Cardiac muscle cell (in vitro differentiated cells and primary cell): ENCODE data around the gene IGFL3. TPM values are rescaled to one million over a fixed set of nuclear protein-coding genes. Genes with fewer than 3 reads are reported as not detected.

ENCODE experiments used
- DNase-seq, 2 donors: peaks; one replicate each; pipeline versions ENCODE4 v3.0.0 to v3.0.0-alpha.2; 2010 to 2017; ENCODE audit warnings: low read depth in 1 of 2, low spot score in 1 of 2
- H3K27ac ChIP-seq: fragments of 200-600 bp; sonication (generic); 2 replicates; pipeline ENCODE4 v1.5.1; 2016
- H3K27me3 ChIP-seq: fragments of 200-600 bp; sonication (generic); 2 replicates; pipeline ENCODE4 v1.6.0; 2016; ENCODE audit warnings: control low read depth
- H3K36me3 ChIP-seq: fragments of 200-600 bp; sonication (generic); 2 replicates; pipeline ENCODE4 v1.5.1; 2016; ENCODE audit warnings: control low read depth
- H3K4me1 ChIP-seq: fragments of 200-600 bp; sonication (generic); 2 replicates; pipeline ENCODE4 v1.8.1; 2017; ENCODE audit warnings: low read depth, mild to moderate bottlenecking, mixed run types
- H3K4me3 ChIP-seq: fragments of 200-600 bp; sonication (generic); 2 replicates; pipeline ENCODE4 v1.5.1; 2016; ENCODE audit warnings: mild to moderate bottlenecking
- H3K9me3 ChIP-seq: fragments of 200-600 bp; sonication (generic); 2 replicates; pipeline ENCODE4 v1.5.1; 2017; ENCODE audit warnings: low read depth, mild to moderate bottlenecking, control low read depth
- polyA plus RNA-seq: library from polyadenylated mRNA; unstranded; fragments of >200 nt; fragmentation: Nextera tagmentation; extraction: Ambion mirVana; gene quantifications from 2 replicates; pipeline ENCODE4 v1.2.1, GENCODE V29; 2016
- total RNA-seq: library from RNA; depleted of rRNA; stranded (reverse); fragments of >200 nt; gene quantifications from 2 replicates; pipeline ENCODE4 v1.2.3, GENCODE V29; 2016
- TF ChIP-seq, protein P1 (sequence below): IDR thresholded peaks from 2 replicates; pipeline ENCODE4 v1.5.1; 2012; ENCODE audit warnings: low read depth, mild to moderate bottlenecking, low read length

Gene IGFL3
- total and polyA plus RNA-seq, 2 experiments from 2014 or later = not detected

DNA sequence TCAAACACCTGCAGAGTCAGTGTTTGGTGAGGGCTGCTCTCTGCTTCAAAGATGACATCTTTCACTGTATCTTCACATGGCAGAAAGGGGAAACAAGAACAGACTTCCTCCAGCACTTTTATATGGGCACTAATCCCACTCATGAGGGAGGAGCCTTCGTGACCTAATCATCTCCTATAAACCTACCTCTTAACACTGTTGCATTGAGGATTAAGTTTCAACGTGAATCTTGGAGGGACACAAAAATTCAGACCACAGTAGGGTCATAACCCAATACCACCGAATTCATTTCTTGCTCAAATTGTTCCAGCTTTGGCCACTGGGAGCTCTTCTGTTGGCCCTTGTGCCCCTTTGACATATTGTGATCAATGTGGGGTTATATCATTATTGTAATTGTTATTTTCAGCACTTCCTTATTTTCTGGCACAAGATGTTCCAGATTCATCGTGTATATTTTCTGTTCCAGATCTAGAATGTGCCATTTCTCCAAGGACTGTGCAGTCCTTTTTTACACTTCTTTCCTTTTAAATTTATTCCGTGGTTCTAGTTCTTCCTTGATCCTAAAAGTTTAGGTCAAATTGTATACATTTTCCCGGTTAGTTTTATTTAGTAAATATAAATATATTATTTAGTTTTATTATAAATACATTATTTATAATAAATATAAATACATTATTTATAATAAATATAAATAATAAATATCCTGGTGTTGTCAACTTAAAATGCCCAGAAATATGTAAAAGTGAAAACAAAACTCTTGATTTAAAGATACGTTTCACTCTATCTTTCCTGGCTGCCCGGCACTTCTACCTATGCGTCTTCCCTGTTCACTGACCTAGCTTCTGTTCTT, 48.2 kb downstream of the IGFL3 start:
- Histone ChIP-seq H3K27ac (no peak overlapping the region), H3K4me3 (no peak overlapping the region), H3K9me3 (no peaks in the 10 kb centered on the region), H3K36me3 (no peaks in the 10 kb centered on the region), H3K27me3 (peaks cover 61% of the 10 kb centered on the region), H3K4me1 (no peaks in the 10 kb centered on the region)
- TF ChIP-seq, protein P1, sequence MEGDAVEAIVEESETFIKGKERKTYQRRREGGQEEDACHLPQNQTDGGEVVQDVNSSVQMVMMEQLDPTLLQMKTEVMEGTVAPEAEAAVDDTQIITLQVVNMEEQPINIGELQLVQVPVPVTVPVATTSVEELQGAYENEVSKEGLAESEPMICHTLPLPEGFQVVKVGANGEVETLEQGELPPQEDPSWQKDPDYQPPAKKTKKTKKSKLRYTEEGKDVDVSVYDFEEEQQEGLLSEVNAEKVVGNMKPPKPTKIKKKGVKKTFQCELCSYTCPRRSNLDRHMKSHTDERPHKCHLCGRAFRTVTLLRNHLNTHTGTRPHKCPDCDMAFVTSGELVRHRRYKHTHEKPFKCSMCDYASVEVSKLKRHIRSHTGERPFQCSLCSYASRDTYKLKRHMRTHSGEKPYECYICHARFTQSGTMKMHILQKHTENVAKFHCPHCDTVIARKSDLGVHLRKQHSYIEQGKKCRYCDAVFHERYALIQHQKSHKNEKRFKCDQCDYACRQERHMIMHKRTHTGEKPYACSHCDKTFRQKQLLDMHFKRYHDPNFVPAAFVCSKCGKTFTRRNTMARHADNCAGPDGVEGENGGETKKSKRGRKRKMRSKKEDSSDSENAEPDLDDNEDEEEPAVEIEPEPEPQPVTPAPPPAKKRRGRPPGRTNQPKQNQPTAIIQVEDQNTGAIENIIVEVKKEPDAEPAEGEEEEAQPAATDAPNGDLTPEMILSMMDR = no peak
- no peak for DNase-seq

DNA sequence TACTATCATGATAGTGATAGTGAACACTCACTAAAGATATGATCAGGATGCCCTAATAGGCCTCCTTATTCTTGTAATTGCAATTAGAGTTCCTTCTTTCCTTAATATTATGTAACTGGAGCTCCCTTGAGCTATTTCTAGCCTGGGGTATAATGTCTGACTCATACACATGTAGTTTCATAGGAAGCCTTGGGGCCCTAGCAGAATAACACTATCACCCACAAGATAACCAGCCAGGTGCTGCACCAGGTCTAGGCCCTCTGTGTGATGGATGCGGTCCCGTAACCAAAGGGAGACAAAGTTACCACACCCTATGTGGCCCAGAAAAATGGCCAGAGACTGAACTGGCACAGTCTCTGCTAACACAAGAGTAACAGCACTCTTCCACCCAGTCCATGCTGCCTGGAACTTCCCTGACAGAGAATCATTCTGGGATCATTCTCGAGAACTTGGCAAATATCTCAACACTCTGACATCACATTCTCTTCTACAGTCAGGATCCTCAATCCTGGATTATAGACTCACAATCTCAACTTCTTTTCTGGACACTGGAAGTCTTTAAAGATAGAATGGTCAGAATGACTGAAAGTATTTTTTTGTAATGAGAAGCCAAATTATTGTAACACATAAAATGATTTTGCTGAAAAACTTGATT, 51.1 kb downstream of the IGFL3 start:
- Histone ChIP-seq H3K27ac (no peak overlapping the region), H3K36me3 (no peaks in the 10 kb centered on the region), H3K27me3 (peaks cover 87% of the 10 kb centered on the region), H3K9me3 (no peaks in the 10 kb centered on the region), H3K4me1 (no peaks in the 10 kb centered on the region), H3K4me3 (no peak overlapping the region)
- TF ChIP-seq, protein P1 = no peak
- no peak for DNase-seq

Other genes starting within 250 kb of the IGFL3 start
- gene IRF2BP1, start 238.5 kb downstream of the IGFL3 start, total RNA-seq = 59.6 and 71.8 TPM in 2 replicates
- gene IRF2BP1, start 238.5 kb downstream of the IGFL3 start, polyA plus RNA-seq = 14.5 and 21.7 TPM in 2 replicates
- 6.8 and 7.3 TPM in 2 replicates for gene MYPOP, start 222.1 kb downstream of the IGFL3 start, total RNA-seq
- 2.0 and 2.3 TPM in 2 replicates for gene MYPOP, start 222.1 kb downstream of the IGFL3 start, polyA plus RNA-seq
- gene NANOS2, start 209.9 kb downstream of the IGFL3 start, total RNA-seq = not detected in 2 replicates
- not detected in 2 replicates for gene NANOS2, start 209.9 kb downstream of the IGFL3 start, polyA plus RNA-seq
- 0.35 and 0.71 TPM in 2 replicates for gene NOVA2, start 150.8 kb downstream of the IGFL3 start, total RNA-seq
- 0.17 and 0.42 TPM in 2 replicates for gene NOVA2, start 150.8 kb downstream of the IGFL3 start, polyA plus RNA-seq
- gene CCDC61, start 129.2 kb downstream of the IGFL3 start, total RNA-seq = 4.9 and 8.8 TPM in 2 replicates
- gene CCDC61, start 129.2 kb downstream of the IGFL3 start, polyA plus RNA-seq = 5.2 and 5.8 TPM in 2 replicates
- gene PGLYRP1, start 101.6 kb downstream of the IGFL3 start, total RNA-seq = not detected in 2 replicates
- 0.20 TPM in 1 of 2 replicates, not detected in the other for gene PGLYRP1, start 101.6 kb downstream of the IGFL3 start, polyA plus RNA-seq
- 0.21 and 0.25 TPM in 2 replicates for gene IGFL4, start 83.7 kb downstream of the IGFL3 start, total RNA-seq
- 0.26 and 0.67 TPM in 2 replicates for gene IGFL4, start 83.7 kb downstream of the IGFL3 start, polyA plus RNA-seq
- not detected in 2 replicates for gene IGFL2, start 23.6 kb upstream of the IGFL3 start, total RNA-seq
- gene IGFL2, start 23.6 kb upstream of the IGFL3 start, polyA plus RNA-seq = 0.56 TPM in 1 of 2 replicates, not detected in the other
- gene IGFL1, start 105.1 kb upstream of the IGFL3 start, total RNA-seq = not detected in 2 replicates
- not detected in 2 replicates for gene IGFL1, start 105.1 kb upstream of the IGFL3 start, polyA plus RNA-seq
- 115 and 163 TPM in 2 replicates for gene HIF3A, start 172.4 kb upstream of the IGFL3 start, total RNA-seq
- gene HIF3A, start 172.4 kb upstream of the IGFL3 start, polyA plus RNA-seq = 122 and 170 TPM in 2 replicates
- gene PPP5C, start 222.4 kb upstream of the IGFL3 start, total RNA-seq = 109 and 130 TPM in 2 replicates
- 120 and 123 TPM in 2 replicates for gene PPP5C, start 222.4 kb upstream of the IGFL3 start, polyA plus RNA-seq